Measurements from ENCODE around the gene MED12.
"Not testable (repeated sequence)": the region's sequence is repeated elsewhere in the genome, so short reads cannot be mapped to it uniquely, and the experiment has no call there.

MED12 gene

DNA sequence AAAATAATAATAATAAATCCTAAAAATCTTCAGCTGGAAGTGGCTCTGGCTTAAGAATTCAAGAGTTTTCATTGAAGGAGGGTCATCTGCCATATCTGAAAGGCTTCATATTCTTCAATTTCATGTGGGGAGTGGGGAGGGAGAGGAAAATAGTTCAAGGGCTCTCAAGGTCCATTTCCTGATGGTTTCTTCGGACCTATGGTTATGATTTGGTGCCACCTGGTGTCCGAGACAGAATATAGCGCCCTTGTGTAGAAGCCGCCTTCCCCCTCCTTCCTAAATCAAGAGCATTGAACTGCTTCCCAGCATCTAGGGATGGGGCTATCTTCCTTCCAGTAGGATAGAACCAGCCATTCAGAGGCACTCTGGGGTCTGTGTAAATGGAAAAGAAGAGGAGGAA is 60.5 kb downstream of the MED12 start:
- H3K4me3 ChIP-seq (ENCODE audit: low read depth, low read length), result no peak overlapping the region
- TF ChIP-seq CTCF (IDR thresholded peaks at IDR 0.05; ENCODE audit: borderline replicate concordance, insufficient read depth, low read depth, low read length), result peak; percentile 63

DNA sequence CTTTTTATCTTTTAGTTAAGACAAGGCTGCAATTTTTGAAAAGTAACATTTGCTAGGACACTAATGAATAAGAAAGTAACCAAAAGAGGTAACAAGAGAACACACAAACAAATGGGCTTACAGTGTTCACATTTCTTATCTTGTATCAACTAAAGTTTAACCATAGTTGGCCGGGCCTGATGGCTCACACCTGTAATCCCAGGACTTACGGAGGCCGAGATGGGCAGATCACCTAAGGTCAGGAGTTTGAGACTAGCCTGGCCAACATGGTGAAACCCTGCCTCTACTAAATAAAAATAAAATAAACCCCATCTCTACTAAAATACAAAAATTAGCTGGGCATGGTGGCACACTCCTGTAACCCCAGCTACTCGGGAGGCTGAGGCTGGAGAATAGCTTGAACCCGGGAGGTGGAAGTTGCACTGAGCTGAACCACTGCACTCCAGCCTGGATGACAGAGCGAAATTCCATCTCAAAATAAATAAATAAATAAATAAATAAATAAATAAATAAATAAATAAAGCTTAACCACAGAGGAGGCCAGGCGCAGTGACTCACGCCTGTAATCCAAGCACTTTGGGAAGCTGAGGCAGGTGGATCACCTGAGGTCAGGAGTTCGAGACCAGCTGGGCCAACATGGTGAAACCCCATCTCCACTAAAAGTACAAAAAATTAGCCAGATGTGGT is 62.3 kb downstream of the MED12 start:
- H3K4me3 ChIP-seq (ENCODE audit: low read depth, low read length), result not testable (repeated sequence)

- H3K4me3 ChIP-seq (ENCODE audit: low read depth, low read length), result peak overlapping the region; percentile 31
- no peak for TF ChIP-seq CTCF (IDR thresholded peaks at IDR 0.05; ENCODE audit: borderline replicate concordance, insufficient read depth, low read depth, low read length)
Observed at GRCh38 chrX:71181558-71181909, 63.1 kb downstream of the MED12 start.

DNA sequence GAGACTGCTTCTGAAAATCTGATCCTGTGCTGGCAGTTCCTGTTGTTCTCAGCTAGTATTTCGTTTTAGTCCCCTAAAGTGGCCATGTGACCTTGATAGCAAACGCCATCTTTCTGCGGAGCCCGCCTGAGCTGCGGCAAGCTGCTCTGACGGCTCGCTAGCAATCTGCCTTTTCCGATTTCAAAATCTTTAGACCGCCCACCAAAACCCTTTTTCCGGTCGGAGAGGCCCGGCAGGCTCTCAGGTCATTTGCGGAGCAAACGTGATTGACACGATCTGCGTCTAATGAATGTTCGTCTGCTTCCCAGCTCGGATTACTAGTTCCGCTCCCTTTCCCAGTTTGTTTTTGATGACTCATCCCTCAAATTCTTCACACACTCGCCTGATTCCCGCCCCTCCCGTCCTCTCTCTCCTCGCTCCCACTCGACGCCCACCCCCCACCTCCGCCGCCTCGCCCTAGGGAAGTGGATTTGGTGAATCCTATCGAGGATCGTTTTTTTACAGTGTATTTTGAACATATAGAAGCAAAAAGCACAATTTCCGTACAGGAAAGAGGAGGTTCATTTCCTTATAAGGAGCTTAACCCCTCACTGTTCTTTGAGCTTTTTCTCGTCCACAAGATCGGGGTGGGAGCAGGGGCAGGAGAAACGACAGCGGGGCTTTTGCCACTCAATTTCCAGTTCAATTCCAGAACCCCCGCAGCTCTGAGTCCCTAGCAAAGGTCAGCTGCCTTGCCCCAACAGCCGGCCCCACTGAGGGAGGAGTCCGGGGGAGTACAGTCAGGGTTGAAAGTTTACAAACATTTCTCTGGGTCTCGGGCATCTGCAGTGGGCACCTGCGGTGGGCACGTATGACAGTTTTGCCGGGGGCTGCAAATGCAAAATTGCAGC is 63.8 kb downstream of the MED12 start:
- H3K4me3 ChIP-seq (ENCODE audit: low read depth, low read length), result peak overlapping the region; percentile 31
- no peak for TF ChIP-seq CTCF (IDR thresholded peaks at IDR 0.05; ENCODE audit: borderline replicate concordance, insufficient read depth, low read depth, low read length)

DNA sequence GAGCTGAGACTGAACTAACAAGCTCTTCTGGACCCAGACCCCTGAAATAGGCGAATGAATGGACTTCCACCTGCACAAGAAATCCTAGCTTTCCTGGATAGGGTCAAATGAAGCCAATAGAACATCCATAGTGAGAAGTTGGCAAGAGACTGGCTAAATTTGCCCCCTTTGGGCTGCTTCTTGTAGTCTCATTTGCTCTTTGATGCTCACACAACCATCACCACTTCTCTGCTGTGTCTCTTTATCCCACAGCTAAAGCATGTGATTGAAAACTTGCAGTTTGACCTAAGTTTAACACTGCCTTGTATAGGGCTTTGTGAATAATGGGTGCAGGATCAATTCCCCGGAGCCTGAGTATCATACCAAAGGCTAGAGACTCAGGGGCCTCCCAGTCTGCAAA is 64.5 kb downstream of the MED12 start:
- H3K4me3 ChIP-seq (ENCODE audit: low read depth, low read length), result no peak overlapping the region
- TF ChIP-seq CTCF (IDR thresholded peaks at IDR 0.05; ENCODE audit: borderline replicate concordance, insufficient read depth, low read depth, low read length), result no peak

- TF ChIP-seq CTCF (IDR thresholded peaks at IDR 0.05; ENCODE audit: borderline replicate concordance, insufficient read depth, low read depth, low read length), result no peak
- no peak overlapping the region for H3K4me3 ChIP-seq (ENCODE audit: low read depth, low read length)
Observed at GRCh38 chrX:71183341-71183740, 64.9 kb downstream of the MED12 start.

GRCh38 chrX:71184092-71184491 is 65.7 kb downstream of the MED12 start:
- no peak for TF ChIP-seq CTCF (IDR thresholded peaks at IDR 0.05; ENCODE audit: borderline replicate concordance, insufficient read depth, low read depth, low read length)

More at GRCh38 chrX:71184092-71184491, 65.7 kb downstream of the MED12 start:
- H3K4me3 ChIP-seq (ENCODE audit: low read depth, low read length), result no peak overlapping the region
